K562 (cell line): Measurements from ENCODE around the gene TPM4. TPM values are rescaled to one million over a fixed set of nuclear protein-coding genes. Genes with fewer than 3 reads are reported as not detected.

ENCODE experiments used
- ATAC-seq: fragments of 200-7000 bp; cut with Tn5 transposase; 3 replicates; pipeline ENCODE4 v1.9.1; 2020; ENCODE audit warnings: moderate library complexity
- BruUV-seq: library from RNA; stranded (reverse); fragments of 400-500 nt; replicated peaks from 2 replicates; lab custom pipeline; 2021; lab: Mats Ljungman, UMichigan
- CTCF ChIA-PET: fragments of 300-600 bp; formaldehyde crosslinking; extraction: SDS; loops from one replicate; lab custom pipeline; 2021; ENCODE audit warnings: low intra/inter-chr PET ratio; lab: Yijun Ruan, JAX
- POLR2A ChIA-PET: fragments of 300-600, 350-650 bp; sonication (Branson Sonifier 250); formaldehyde crosslinking; extraction: SDS; loops from one replicate; lab custom pipeline; 2021; ENCODE audit warnings: antibody characterized with exemption, inconsistent platforms; lab: Yijun Ruan, JAX
- DNase-seq, 4 experiments: peaks; one replicate each; pipeline versions ENCODE4 v3.0.0 to v3.0.0-alpha.2; 2011 to 2018; ENCODE audit warnings: low spot score in 3 of 4, mixed read lengths in 3 of 4; ENCODE audit errors: extremely low read depth in 1 of 4
- FAIRE-seq: peaks from 2 replicates; lab custom pipeline; 2011; peaks lifted over from hg19 to GRCh38; lab: Jason Lieb, UNC
- H2AFZ ChIP-seq: 2 replicates; pipeline ENCODE4 v1.6.0; 2011; ENCODE audit warnings: low read depth, low read length, control low read depth, inconsistent platforms
- H3K27ac ChIP-seq: fragments of 200-600 bp; 3 replicates; pipeline ENCODE4 v1.8.0; 2011; ENCODE audit warnings: low read depth, mild to moderate bottlenecking, control low read depth, inconsistent platforms, low read length, moderate library complexity, mixed read lengths; ENCODE audit errors: extremely low read depth
- H3K27me3 ChIP-seq, 2 experiments: fragments of 300-600 bp in 1 of 2; 2 replicates in 1 of 2; 3 replicates in 1 of 2; pipeline versions ENCODE4 v1.6.0 to v1.8.0; 2011; ENCODE audit warnings: inconsistent platforms in 2 of 2, low read length in 2 of 2, mild to moderate bottlenecking in 1 of 2, mixed read lengths in 1 of 2, moderate library complexity in 1 of 2; ENCODE audit not compliant: control insufficient read depth in 2 of 2, insufficient read depth in 2 of 2
- H3K36me3 ChIP-seq: fragments of 300-600 bp; 3 replicates; pipeline ENCODE4 v1.8.0; 2011; ENCODE audit warnings: mild to moderate bottlenecking, low read length, inconsistent platforms; ENCODE audit not compliant: control insufficient read depth, insufficient read depth
- H3K4me1 ChIP-seq, 2 experiments: fragments of 200-600 bp in 1 of 2; replicated peaks in 1 of 2; 2 replicates in 1 of 2; 3 replicates in 1 of 2; pipeline versions ENCODE4 v1.5.1 to v1.8.0; 2011; ENCODE audit warnings: inconsistent platforms in 2 of 2, low read length in 2 of 2, mild to moderate bottlenecking in 1 of 2, mixed read lengths in 1 of 2, moderate library complexity in 1 of 2; ENCODE audit not compliant: control insufficient read depth in 2 of 2, insufficient read depth in 2 of 2
- H3K4me2 ChIP-seq: 2 replicates; pipeline ENCODE4 v1.6.1; 2011; ENCODE audit warnings: low read length, control low read depth, inconsistent platforms, mixed read lengths; ENCODE audit not compliant: insufficient read depth
- H3K4me3 ChIP-seq: fragments of 200-600 bp; sonication (generic), shearing (Covaris generic); 2 replicates; pipeline ENCODE4 v1.5.1; 2016; ENCODE audit warnings: control low read depth, inconsistent platforms
- H3K79me2 ChIP-seq: fragments of 200-600 bp; 3 replicates; pipeline ENCODE4 v1.8.0; 2011; ENCODE audit warnings: low read length, inconsistent platforms; ENCODE audit not compliant: control insufficient read depth, insufficient read depth
- H3K9ac ChIP-seq, 2 experiments: 2 replicates each; pipeline versions ENCODE4 v1.6.0 to v1.6.1; 2011; ENCODE audit warnings: low read depth in 2 of 2, low read length in 2 of 2, control low read depth in 1 of 2, inconsistent platforms in 1 of 2, mild to moderate bottlenecking in 1 of 2, mixed read lengths in 1 of 2; ENCODE audit not compliant: insufficient read depth in 1 of 2
- H3K9me1 ChIP-seq: one replicate; pipeline ENCODE4 v1.6.0; 2011; ENCODE audit warnings: inconsistent platforms, mild to moderate bottlenecking, low read length, moderate library complexity; ENCODE audit not compliant: control insufficient read depth, insufficient read depth
- H3K9me3 ChIP-seq: replicated peaks from 2 replicates; pipeline ENCODE4 v1.5.1; 2011; ENCODE audit warnings: low read depth, low read length, inconsistent platforms; ENCODE audit not compliant: control insufficient read depth, insufficient read depth
- H4K20me1 ChIP-seq: replicated peaks from 2 replicates; pipeline ENCODE4 v1.6.1; 2011; ENCODE audit warnings: low read length, inconsistent platforms, mixed read lengths; ENCODE audit not compliant: control insufficient read depth, insufficient read depth
- ARID4B ChIP-seq: sonication (generic); formaldehyde crosslinking; IDR thresholded peaks from 2 replicates; pipeline ENCODE4 v1.8.0; 2022; ENCODE audit warnings: mild to moderate bottlenecking, missing genetic modification reagents
- MIER1 ChIP-seq: fragments of 450-650 bp; IDR thresholded peaks from 2 replicates; pipeline ENCODE4 v1.6.1; 2016; ENCODE audit warnings: antibody characterized with exemption, mild to moderate bottlenecking, low read depth
- WGBS: fragments of 100-300 bp; shearing (Covaris generic); methylation state at CpG from one replicate; pipeline ENCODE4 v1.1.6; 2016; ENCODE audit warnings: low coverage, mixed read lengths; ENCODE audit not compliant: insufficient coverage; ENCODE audit errors: missing lambda C conversion rate; 5-methylcytosine and 5-hydroxymethylcytosine counted together
- in situ Hi-C: fragments of 300-500 bp; cut with MboI; formaldehyde crosslinking; loops from 4 replicates; pipeline ENCODE4 v1.15.0; 2018; ENCODE audit warnings: inconsistent platforms, mixed read lengths
- intact Hi-C: fragments of 100-400 bp; cut with micrococcal nuclease; formaldehyde crosslinking; loops from 2 replicates; pipeline ENCODE4 v1.14.2; 2022
- polyA plus RNA-seq, 8 experiments: library from polyadenylated mRNA; depleted of rRNA in 4 of 8; stranded (reverse) in 5 of 8; unstranded in 3 of 8; fragments of >200 nt; fragmentation: Nextera tagmentation in 2 of 8; fragmentation: Illumina TruSeq in 1 of 8; extraction: Ambion mirVana in 2 of 8; extraction: Trizol in 1 of 8; gene quantifications; 2 replicates each; pipeline versions ENCODE4 v1.2.1 to v1.2.3, GENCODE V29; 2011 to 2014; ENCODE audit warnings: inconsistent platforms in 1 of 8, missing spikeins in 1 of 8
- total RNA-seq, 7 experiments: library from RNA; depleted of rRNA in 6 of 7; stranded (reverse); fragments of >200 nt in 6 of 7; fragmentation: Illumina TruSeq in 2 of 7; extraction: Trizol in 2 of 7; gene quantifications; 2 replicates each; pipeline versions ENCODE4 v1.2.1 to v1.2.3, GENCODE V29; 2011 to 2021; ENCODE audit warnings: low replicate concordance in 1 of 7

The TPM4 gene
- total and polyA plus RNA-seq, 9 of the 15 experiments (the other 6 are each of a cell fraction or from before 2014, with no cell fraction given), result 28.1 to 111 (median 77.4) TPM

GRCh38 chr19:16116067-16116466, 39.8 kb downstream of the TPM4 start:
- H3K4me1 ChIP-seq, result peaks cover 13 to 16% of the 10 kb centered on the region in 2 experiments
- no TSS peak for BruUV-seq
- TF ChIP-seq ARID4B (CRISPR knock-in tag), result no peak
- no peak for TF ChIP-seq MIER1
- no peak overlapping the region for H3K4me2 ChIP-seq
- peaks cover 17% of the 10 kb centered on the region for H4K20me1 ChIP-seq
- no peaks in the 10 kb centered on the region for H3K9me1 ChIP-seq
- WGBS, result 89% methylated on average over 4 of the region's 4 CpGs
- H2AFZ ChIP-seq, result no peak overlapping the region
- H3K4me3 ChIP-seq, result no peak overlapping the region
- no peaks in the 10 kb centered on the region for H3K9me3 ChIP-seq
- ChIA-PET POLR2A (interaction anchor here (0.6 kb wide), 1 partner anchor 27 kb away, joined by 3 read pairs; no protein-coding TSS in a partner anchor), CTCF (no interaction called here)
- ATAC-seq (no peak), DNase-seq (no peak), FAIRE-seq (no peak)
- peak overlapping the region in 1 of 2 experiments; percentile 66; a peak in 1 of 4 replicates for H3K9ac ChIP-seq
- peaks cover 63% of the 10 kb centered on the region; the same call in 2 of the 3 replicates for H3K36me3 ChIP-seq
- H3K27me3 ChIP-seq, result no peaks in the 10 kb centered on the region
- in situ Hi-C loops, result no loop called here
- no peak overlapping the region for H3K27ac ChIP-seq
- peaks cover 43% of the 10 kb centered on the region for H3K79me2 ChIP-seq
- intact Hi-C loops, result no loop called here
